ENCODE measurements around the gene RRM2. TPM values are rescaled to one million over a fixed set of nuclear protein-coding genes. Genes with fewer than 3 reads are reported as not detected.

Gene RRM2
- total RNA-seq, 4 donors from 2014 or later: 27.2 TPM; not detected in 3

GRCh38 chr2:10119027-10119325 lies 3.6 kb upstream of the RRM2 start:
- TF ChIP-seq POLR2A (IDR thresholded peaks at IDR 0.05): no peak
- TF ChIP-seq, protein P1, sequence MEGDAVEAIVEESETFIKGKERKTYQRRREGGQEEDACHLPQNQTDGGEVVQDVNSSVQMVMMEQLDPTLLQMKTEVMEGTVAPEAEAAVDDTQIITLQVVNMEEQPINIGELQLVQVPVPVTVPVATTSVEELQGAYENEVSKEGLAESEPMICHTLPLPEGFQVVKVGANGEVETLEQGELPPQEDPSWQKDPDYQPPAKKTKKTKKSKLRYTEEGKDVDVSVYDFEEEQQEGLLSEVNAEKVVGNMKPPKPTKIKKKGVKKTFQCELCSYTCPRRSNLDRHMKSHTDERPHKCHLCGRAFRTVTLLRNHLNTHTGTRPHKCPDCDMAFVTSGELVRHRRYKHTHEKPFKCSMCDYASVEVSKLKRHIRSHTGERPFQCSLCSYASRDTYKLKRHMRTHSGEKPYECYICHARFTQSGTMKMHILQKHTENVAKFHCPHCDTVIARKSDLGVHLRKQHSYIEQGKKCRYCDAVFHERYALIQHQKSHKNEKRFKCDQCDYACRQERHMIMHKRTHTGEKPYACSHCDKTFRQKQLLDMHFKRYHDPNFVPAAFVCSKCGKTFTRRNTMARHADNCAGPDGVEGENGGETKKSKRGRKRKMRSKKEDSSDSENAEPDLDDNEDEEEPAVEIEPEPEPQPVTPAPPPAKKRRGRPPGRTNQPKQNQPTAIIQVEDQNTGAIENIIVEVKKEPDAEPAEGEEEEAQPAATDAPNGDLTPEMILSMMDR (IDR thresholded peaks at IDR 0.05): no peak
- intact Hi-C loops (cut with DNase I; ENCODE audit: low total_unique reads): no loop called here
- no peak overlapping the region for H3K27ac ChIP-seq
- peaks cover 12 to 13% of the 10 kb centered on the region in 2 donors for H3K27me3 ChIP-seq
- H3K4me1 ChIP-seq: peaks cover 0 to 19% of the 10 kb centered on the region in 2 donors
- no peaks in the 10 kb centered on the region for H3K9me3 ChIP-seq
- H3K36me3 ChIP-seq: no peaks in the 10 kb centered on the region
- no peak for DNase-seq
- H3K4me3 ChIP-seq: no peak overlapping the region

GRCh38 chr2:10119601-10120157 lies 2.9 kb upstream of the RRM2 start:
- H3K27ac ChIP-seq: no peak overlapping the region
- peaks cover 0 to 19% of the 10 kb centered on the region in 2 donors for H3K4me1 ChIP-seq
- H3K9me3 ChIP-seq: no peaks in the 10 kb centered on the region
- peaks cover 12 to 13% of the 10 kb centered on the region in 2 donors for H3K27me3 ChIP-seq
- intact Hi-C loops (cut with DNase I; ENCODE audit: low total_unique reads): no loop called here
- no peaks in the 10 kb centered on the region for H3K36me3 ChIP-seq
- DNase-seq: no peak
- H3K4me3 ChIP-seq: peak overlapping the region; percentile 42 to 55
- TF ChIP-seq, protein P1 (IDR thresholded peaks at IDR 0.05): no peak
- no peak for TF ChIP-seq POLR2A (IDR thresholded peaks at IDR 0.05)

DNA sequence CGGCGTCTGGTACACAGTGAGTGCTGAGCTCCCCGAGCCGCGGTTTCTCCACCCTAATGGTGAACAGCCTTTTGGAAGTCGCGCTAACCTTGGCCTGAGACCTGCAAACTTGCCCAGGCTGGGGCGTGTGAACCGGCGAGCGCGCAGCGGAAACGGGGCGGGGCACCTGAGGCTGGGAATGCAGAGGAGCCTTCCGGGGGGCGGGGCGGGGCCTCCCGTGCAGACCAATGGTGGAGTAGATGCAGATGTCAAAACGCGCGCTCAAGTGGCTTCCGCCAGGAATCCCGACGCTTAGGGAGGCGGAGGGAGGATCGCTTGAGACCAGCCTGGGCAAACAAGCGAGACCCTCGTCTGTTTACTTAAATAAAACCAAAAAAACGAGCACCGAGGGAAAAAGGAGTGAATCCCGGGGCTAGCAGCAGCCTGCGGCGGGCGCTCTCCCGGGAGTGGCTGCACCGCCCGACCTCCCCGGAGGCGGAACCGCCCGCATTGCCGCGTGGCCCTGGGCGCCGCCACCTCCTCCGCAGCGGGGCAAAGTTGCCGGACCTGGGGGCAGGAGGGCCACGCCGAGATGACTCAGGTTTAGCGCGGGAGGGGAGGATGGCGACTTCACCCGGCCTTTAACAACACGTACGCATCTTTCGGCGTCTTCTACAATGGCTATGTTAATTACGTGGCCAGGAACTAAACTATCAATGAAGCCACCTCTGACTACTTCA lies 2.2 kb upstream of the RRM2 start:
- DNase-seq: peak; percentile 87 to 89
- Histone ChIP-seq H3K4me1 (peaks cover 0 to 19% of the 10 kb centered on the region in 2 donors), H3K4me3 (peak overlapping the region; percentile 42 to 55), H3K27me3 (peaks cover 12 to 13% of the 10 kb centered on the region in 2 donors), H3K9me3 (no peaks in the 10 kb centered on the region), H3K27ac (peak overlapping the region; percentile 19 to 33), H3K36me3 (no peaks in the 10 kb centered on the region)
- intact Hi-C loops (cut with DNase I; ENCODE audit: low total_unique reads): no loop called here
- TF ChIP-seq POLR2A (IDR thresholded peaks at IDR 0.05): peak; percentile 19 to 25
- TF ChIP-seq, protein P1 (IDR thresholded peaks at IDR 0.05): peak in 1 of 4 experiments; percentile 16

- Histone ChIP-seq H3K4me3 (peak overlapping the region; percentile 42 to 55), H3K27me3 (peaks cover 12 to 13% of the 10 kb centered on the region in 2 donors), H3K9me3 (no peaks in the 10 kb centered on the region), H3K36me3 (no peaks in the 10 kb centered on the region), H3K4me1 (peaks cover 0 to 19% of the 10 kb centered on the region in 2 donors), H3K27ac (no peak overlapping the region)
- TF ChIP-seq, protein P1 (IDR thresholded peaks at IDR 0.05): no peak
- intact Hi-C loops (cut with DNase I; ENCODE audit: low total_unique reads): no loop called here
- no peak for DNase-seq
Observed at GRCh38 chr2:10120877-10121574, 1.5 kb upstream of the RRM2 start.

GRCh38 chr2:10123281-10123680 lies 742 bp downstream of the RRM2 start:
- no peak overlapping the region for H3K4me3 ChIP-seq
- intact Hi-C loops (cut with DNase I; ENCODE audit: low total_unique reads): loop anchor here (2.0 kb wide), 1 partner anchor 314 kb away; no protein-coding TSS in a partner anchor

More at GRCh38 chr2:10123281-10123680, 742 bp downstream of the RRM2 start:
- H3K4me1 ChIP-seq: peaks cover 0 to 19% of the 10 kb centered on the region in 2 donors
- no peaks in the 10 kb centered on the region for H3K9me3 ChIP-seq
- no peaks in the 10 kb centered on the region for H3K36me3 ChIP-seq
- H3K27ac ChIP-seq: no peak overlapping the region
- no peak for TF ChIP-seq POLR2A (IDR thresholded peaks at IDR 0.05)
- TF ChIP-seq, protein P1 (IDR thresholded peaks at IDR 0.05): no peak
- no peak for DNase-seq
- H3K27me3 ChIP-seq: peaks cover 12 to 13% of the 10 kb centered on the region in 2 donors

All from uterus (tissue), 4 donors.